ENCODE results near the gene DEF6. TPM values are rescaled to one million over a fixed set of nuclear protein-coding genes. Genes with fewer than 3 reads are reported as not detected.

DEF6 gene
- total and polyA plus RNA-seq, 2 of the 8 experiments (the other 6 are each of a cell fraction or from before 2014, with no cell fraction given), result 3.3 to 4.1 TPM

GRCh38 chr6:35319346-35320030 lies 21.9 kb downstream of the DEF6 start:
- Histone ChIP-seq H3K27me3 (replicated peaks in 1 of 4; ENCODE audit: control insufficient read depth in 3 of 4, extremely low read depth in 1 of 4, insufficient read depth in 3 of 4, low read length in 3 of 4) (peaks cover 3 to 19% (median 14%) of the 10 kb centered on the region in 4 experiments), H2AFZ (ENCODE audit: low read length) (no peak overlapping the region), H3K56ac (replicated peaks; ENCODE audit: insufficient read length, low read depth, low read length) (no peak overlapping the region), H3K79me2 (ENCODE audit: control insufficient read depth in 1 of 2, insufficient read depth in 2 of 2, low read length in 2 of 2) (no peaks in the 10 kb centered on the region), H2AK5ac (ENCODE audit: low read depth, low read length) (no peak overlapping the region), H3K79me1 (ENCODE audit: low read depth, low read length) (no peaks in the 10 kb centered on the region), H4K5ac (ENCODE audit: insufficient read length, low read depth, low read length) (no peak overlapping the region), H3K4ac (replicated peaks; ENCODE audit: insufficient read length, low read depth, low read length) (no peak overlapping the region), H2BK20ac (ENCODE audit: low read length) (no peak overlapping the region), H2BK5ac (ENCODE audit: low read depth, low read length) (no peak overlapping the region), H3K4me2 (ENCODE audit: insufficient read depth in 1 of 2, low read depth in 2 of 2, low read length in 2 of 2) (no peak overlapping the region; a peak in 1 of 4 replicates), H4K8ac (ENCODE audit: extremely low read depth, insufficient read depth, low read length) (no peak overlapping the region), H3K18ac (ENCODE audit: extremely low read depth, low read length) (no peak overlapping the region), H2BK120ac (replicated peaks; ENCODE audit: low read depth, low read length) (no peak overlapping the region), H3K23me2 (ENCODE audit: low read depth, low read length) (peaks cover 10% of the 10 kb centered on the region), H2BK12ac (ENCODE audit: low read depth, low read length) (no peak overlapping the region), H3K4me3 (ENCODE audit: extremely low read depth in 1 of 4, insufficient read depth in 2 of 4, low read depth in 3 of 4, low read length in 4 of 4) (no peak overlapping the region), H3K14ac (ENCODE audit: insufficient read length) (no peak overlapping the region), H3K36me3 (ENCODE audit: control insufficient read depth in 2 of 4, insufficient read depth in 4 of 4, low read length in 3 of 4) (no peaks in the 10 kb centered on the region), H4K20me1 (replicated peaks in 1 of 2; ENCODE audit: control insufficient read depth in 1 of 2, insufficient read depth in 2 of 2, low read length in 2 of 2) (no peaks in the 10 kb centered on the region), H3K27ac (ENCODE audit: low read depth, low read length) (no peak overlapping the region), H3K4me1 (replicated peaks in 1 of 4; ENCODE audit: control insufficient read depth in 3 of 4, insufficient read depth in 4 of 4, low read length in 3 of 4) (peaks cover 5 to 8% (median 6%) of the 10 kb centered on the region in 4 experiments), H3K9me3 (ENCODE audit: insufficient read depth in 2 of 2, low read depth in 1 of 2, low read length in 1 of 2) (no peaks in the 10 kb centered on the region; a peak in 1 of 4 replicates), H3K9ac (replicated peaks in 1 of 4; ENCODE audit: extremely low read depth in 1 of 4, low read depth in 3 of 4, low read length in 3 of 4) (no peak overlapping the region), H2BK15ac (ENCODE audit: low read length) (0 out of 2 replicates have a peak overlapping the region, but pooled peaks have one; percentile 40), H4K91ac (replicated peaks; ENCODE audit: insufficient read length, low read length) (no peak overlapping the region), H3K23ac (ENCODE audit: insufficient read length) (no peak overlapping the region)
- CTCF ChIA-PET (ENCODE audit: partially characterized antibody), result interaction anchor here (0.7 to 21.2 kb wide), 8 partner anchors 9 to 147 kb away, joined by 3 to 358 read pairs (median 8); partner anchors contain the start of gene DEF6
- FAIRE-seq (no peak), DNase-seq (ENCODE audit: low read depth in 1 of 2, low spot score in 2 of 2) (peak in 1 of 2 experiments; percentile 44)
- POLR2A ChIA-PET (ENCODE audit: partially characterized antibody), result interaction anchor here (0.9 to 1.9 kb wide), 5 partner anchors 9 to 153 kb away, joined by 3 to 9 read pairs (median 4); partner anchors contain the start of gene RPL10A
- WGBS, 2 experiments (ENCODE audit: extremely low coverage in 1 of 2, insufficient coverage in 1 of 2, insufficient read length in 1 of 2, insufficient replicate concordance in 2 of 2, low coverage in 1 of 2, low lambda C conversion rate in 2 of 2, missing lambda C conversion rate in 1 of 2), result 93% methylated on average over 18 of the region's 20 CpGs; no CpG with 5 or more reads in 1 of the 2 experiments
- no peak for TF ChIP-seq ATF3 (IDR thresholded peaks at IDR 0.05; ENCODE audit: insufficient read depth, low read depth, low read length)
- no peak for TF ChIP-seq MAX (IDR thresholded peaks at IDR 0.05)
